HG02938 (cell line): ENCODE results near the gene ZNF546.
A peak's percentile ranks its signal among the peaks of the same experiment; 100 is the strongest.
"Not testable (repeated sequence)": the region's sequence is repeated elsewhere in the genome, so short reads cannot be mapped to it uniquely, and the experiment has no call there.

ENCODE experiments used
- ATAC-seq: cut with Tn5 transposase; IDR thresholded peaks from one replicate; pipeline ENCODE4 v1.9.1; 2021; ENCODE audit warnings: mild to moderate bottlenecking, moderate library complexity; ENCODE audit not compliant: unreplicated experiment

The ZNF546 gene

DNA sequence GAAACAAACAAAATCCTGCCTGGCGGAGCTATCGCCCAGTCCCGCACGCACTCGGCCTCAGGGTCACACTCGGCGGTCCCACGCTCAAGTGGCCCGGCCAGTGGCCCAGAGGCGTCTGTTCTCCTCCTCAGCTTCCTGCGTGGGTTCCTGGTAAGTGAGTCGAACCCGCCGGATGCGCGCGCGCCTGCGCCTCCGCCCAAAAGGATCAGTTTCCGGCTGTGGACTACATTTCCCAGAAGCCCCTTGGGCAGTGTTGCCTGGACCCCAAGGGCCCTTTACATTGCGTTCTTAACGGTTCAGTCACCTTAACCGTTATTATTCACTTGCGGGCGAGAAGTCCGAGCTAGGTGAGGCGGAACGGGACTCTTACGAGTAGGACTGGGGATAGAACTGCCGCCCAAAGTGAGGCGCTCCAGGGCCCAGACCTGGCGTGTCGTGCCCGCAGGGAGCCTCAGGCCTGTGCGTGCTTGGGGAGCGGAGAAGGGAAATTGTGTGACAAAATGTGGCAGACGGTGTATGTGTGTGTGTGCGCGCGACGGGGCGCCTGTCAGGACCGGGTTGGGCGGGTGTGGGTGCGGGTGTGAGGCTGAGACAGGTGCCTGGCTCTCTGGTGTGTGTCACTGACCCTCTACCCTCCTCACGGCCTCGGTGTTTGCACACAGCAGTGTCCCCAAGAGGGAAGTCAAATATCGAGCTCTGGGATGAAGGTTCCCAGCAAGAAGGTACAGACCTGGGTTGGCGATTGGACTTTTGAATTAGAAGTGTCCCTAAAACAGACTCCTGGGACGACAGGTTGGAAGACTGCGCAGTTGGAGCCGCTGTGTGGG, at the start of gene ZNF546:
Gene ZNF546, plus strand, starts transcription at position 250 of the 827 bp plus-strand sequence. CDS start 1,267 bp downstream, outside the sequence.
- ATAC-seq = peak; percentile 90

- no peak for ATAC-seq
Measured at GRCh38 chr19:39949026-39949747, 47.7 kb upstream of the ZNF546 start.

DNA sequence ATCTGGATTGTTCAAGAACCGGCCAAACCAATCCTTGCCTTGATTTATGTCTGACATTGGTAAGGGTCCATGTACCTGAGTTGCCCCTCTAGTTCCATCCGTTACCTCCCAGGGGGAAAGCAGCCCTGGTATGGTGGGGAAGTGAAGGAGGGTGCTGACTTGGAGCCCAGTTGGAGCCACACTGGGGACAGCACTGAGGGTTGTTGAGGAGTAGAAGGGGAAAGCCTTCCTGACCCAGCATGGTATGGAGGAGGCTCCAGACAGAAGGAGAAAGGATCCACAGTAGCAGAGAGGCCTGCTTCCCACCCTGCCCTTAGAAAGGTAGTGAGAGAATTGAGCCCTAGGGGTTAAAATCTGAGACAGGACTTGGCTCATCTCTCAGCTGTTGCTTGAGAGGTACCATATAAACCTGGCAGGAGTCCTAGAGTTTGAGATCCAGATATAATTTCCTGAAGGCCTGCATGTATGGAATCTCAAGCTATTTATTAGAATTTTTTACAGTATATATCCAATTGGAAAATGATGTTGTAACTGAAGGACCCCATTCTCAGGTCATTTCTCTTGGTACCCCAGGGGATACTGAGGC, 45.7 kb upstream of the ZNF546 start:
- no peak for ATAC-seq

DNA sequence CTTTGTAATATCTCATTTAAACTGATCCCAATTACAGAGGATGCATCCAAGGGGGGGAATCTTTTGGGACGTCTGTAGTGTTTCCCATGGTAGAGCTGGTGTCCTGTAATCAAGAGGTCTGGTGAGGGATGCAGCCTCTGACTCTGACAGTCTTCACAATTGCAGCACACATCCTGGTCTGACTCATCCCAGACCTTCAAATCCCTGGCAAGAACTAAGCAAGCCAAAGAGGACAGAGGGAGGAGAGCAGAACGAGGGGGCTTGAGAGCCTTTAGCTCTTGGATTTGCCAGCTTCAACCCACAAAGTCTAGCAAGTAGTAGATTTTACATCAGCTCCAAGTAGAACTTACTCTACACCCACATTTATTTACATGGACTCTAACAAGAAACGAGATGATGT, 45.2 kb upstream of the ZNF546 start:
- no peak for ATAC-seq

GRCh38 chr19:39953915-39954314, 42.9 kb upstream of the ZNF546 start:
- ATAC-seq = no peak

- not testable (repeated sequence) for ATAC-seq
Measured at GRCh38 chr19:39957886-39958285, 39.0 kb upstream of the ZNF546 start.

DNA sequence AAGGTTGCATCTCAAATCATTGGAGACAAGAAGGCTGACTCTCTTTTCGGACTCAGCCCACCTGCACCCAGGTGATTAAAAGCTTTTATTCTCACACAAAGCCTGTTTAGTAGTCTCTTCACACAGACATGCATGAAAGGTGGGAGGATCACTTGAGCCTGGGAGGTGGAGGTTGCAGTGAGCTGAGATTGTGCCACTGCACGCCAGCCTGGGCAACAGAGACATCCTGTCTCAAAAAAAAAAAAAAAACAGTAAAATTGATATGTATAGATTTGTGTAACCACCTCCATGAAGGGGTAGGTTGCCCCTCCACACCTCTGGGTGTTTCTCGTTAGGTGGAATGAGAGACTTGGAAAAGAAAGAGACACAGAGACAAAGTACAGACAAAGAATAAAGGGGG, 37.9 kb upstream of the ZNF546 start:
- not testable (repeated sequence) for ATAC-seq

DNA sequence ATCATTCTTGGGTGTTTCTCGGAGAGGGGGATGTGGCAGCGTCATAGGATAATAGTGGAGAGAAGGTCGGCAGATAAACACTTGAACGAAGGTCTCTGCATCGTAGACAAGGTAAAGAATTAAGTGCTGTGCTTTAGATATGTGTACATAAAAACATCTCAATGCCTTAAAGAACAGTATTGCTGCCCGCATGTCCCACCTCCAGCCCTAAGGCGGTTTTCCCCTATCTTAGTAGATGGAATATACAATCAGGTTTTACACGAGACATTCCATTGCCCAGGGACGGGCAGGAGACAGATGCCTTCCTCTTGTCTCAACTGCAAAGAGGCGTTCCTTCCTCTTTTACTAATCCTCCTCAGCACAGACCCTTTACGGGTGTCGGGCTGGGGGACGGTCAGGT, 37.5 kb upstream of the ZNF546 start:
- not testable (repeated sequence) for ATAC-seq

GRCh38 chr19:39963898-39964297, 33.0 kb upstream of the ZNF546 start:
- no peak for ATAC-seq

- no peak for ATAC-seq
Measured at GRCh38 chr19:39966617-39967016, 30.2 kb upstream of the ZNF546 start.

- ATAC-seq = no peak
Measured at GRCh38 chr19:39967561-39967960, 29.3 kb upstream of the ZNF546 start.

DNA sequence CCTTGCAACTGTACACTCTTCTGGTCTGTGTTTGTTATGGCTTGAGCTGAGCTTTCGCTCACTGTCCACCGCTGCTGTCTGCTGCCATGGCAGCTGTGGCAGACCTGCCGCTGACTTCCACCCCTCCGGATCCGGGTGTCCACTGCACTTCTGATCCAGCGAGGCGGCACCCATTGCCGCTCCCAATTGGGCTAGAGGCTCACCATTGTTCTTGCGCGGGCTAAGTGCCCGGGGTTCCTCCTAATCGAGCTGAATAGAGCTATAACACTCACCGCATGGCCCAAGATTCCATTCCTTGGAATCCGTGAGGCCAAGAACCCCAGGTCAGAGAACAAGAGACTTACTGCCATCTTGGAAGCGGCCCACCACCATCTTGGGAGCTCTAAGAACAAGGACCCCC, 28.1 kb upstream of the ZNF546 start:
- no peak for ATAC-seq

DNA sequence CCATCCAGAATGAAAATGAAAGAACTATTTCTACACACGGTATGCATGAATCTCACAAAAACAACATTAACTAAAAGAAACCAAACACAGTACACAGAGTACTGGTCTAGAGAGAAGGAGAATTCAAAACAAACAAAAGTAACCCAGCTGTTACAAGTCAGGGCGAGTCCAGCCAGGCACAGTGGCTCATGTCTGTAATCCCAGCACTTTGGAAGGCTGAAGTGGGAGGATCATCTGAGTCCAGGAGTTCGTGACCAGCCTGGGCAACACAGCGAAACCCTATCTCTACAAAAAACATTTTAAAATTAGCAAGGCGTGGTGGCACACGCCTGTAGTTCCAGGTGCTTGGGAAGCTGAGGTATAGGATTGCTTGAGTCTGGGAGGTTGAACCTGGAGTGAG, 27.6 kb upstream of the ZNF546 start:
- ATAC-seq = no peak

GRCh38 chr19:39969681-39970424, 27.0 kb upstream of the ZNF546 start:
- ATAC-seq = no peak

DNA sequence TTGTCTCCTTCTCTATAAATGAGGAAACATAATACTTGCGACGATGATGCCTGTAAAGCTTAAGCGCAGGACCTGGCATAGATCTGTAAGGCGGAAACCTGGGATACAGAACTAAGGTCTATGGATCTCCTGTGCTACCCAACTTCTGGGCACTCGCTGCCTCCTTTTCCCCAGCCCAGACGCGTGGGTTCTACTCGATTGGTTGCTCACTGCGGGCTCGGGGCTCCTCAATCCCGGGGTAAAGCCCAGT, 26.5 kb upstream of the ZNF546 start:
- no peak for ATAC-seq

DNA sequence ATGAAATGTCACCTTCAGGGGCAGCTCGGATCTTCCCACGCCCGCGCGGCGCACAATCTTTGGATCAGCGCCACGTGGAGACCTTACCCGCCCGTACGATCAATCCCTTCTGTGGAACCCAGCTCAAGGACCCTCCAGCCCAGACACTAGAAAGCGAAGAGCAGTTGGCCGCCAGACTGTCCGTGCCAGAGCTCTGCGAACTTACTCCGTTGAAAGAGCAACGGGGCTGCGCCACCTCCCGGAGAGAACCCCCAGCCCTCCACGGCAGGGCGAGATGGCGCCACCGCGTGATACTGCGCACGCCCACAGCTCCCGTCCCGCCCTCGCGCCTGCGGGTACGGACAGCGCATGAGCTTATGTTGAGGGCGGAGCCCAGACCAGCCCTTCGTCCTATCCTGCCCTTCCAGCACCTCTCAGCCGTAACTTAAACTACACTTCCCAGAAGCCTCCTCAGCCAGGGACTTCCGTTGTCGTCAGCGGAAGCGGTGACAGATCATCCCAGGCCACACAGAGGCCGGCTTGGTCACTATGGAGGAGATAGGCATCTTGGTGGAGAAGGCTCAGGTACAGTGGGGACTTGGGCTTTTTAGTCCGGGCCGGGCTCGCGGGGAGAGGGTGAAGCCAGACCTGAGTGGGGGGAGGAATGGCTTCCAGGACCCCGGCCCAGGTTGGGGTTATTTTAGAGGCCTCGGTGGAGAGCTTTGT, 26.0 kb upstream of the ZNF546 start, which contains the start of gene PSMC4:
Gene PSMC4, plus strand, starts transcription at position 491 of the 705 bp plus-strand sequence. Its CDS starts 38 bp downstream, at position 529.
- peak; percentile 93 for ATAC-seq

DNA sequence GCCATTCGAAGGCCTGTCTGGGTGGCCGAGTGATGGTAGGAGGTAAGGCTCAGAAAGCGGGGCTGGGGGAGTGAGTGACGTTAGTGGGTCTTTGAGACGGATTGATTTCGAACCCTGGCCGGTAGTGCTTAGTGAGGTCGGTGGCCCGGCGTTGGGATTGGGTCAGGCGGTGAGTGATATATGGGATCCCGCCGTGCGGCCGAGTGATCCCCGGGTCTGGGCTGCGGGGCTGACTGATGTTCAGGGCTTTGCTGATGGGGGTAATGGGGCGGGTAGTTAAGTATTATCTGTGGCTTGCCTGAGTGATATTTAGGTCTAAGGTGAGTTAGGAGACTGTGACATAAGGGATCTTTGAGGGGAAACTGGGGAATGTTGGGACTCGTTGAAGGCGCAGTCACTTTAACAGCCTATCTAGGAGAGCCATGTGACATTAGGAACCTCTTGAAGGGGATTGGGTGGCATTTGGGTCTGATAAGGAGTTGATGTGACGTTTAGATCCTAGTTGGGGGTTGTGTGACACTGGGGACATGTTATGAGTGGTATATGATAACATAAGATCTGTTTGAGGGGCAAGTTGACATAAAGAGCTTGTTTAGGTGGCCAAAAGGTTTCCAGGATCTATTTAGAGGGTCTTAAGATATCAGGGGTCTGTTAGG, 25.4 kb upstream of the ZNF546 start:
- ATAC-seq = no peak

- no peak for ATAC-seq
Measured at GRCh38 chr19:39974377-39975155, 22.3 kb upstream of the ZNF546 start.

DNA sequence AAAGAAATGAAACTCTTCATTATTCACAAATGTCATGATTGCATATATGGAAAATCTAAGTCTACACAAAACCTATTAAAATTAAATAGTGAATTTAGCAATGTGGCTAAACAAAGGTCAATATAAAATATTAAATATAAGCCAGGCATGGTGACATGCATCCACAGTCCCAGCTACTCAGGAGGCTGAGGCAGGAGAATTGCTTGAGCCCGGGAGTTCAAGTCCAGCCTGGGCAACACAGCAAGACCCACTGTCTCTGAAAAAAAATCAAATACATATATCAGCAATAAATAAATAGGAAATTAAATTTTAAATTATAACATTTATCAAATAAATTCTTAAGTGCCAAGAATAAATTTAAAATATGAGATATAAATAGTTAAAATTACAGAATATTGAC, 14.0 kb upstream of the ZNF546 start:
- ATAC-seq = no peak
